ELR (cell line): ENCODE results near the gene MGLL.
A peak's percentile ranks its signal among the peaks of the same experiment; 100 is the strongest.

Experiments
- DNase-seq: peaks from one replicate; pipeline ENCODE4 v3.0.0-alpha.2; 2015; ENCODE audit warnings: low read depth

The MGLL gene

GRCh38 chr3:127774647-127775046, 47.7 kb downstream of the MGLL start:
- DNase-seq, result no peak

GRCh38 chr3:127773752-127774395, 48.4 kb downstream of the MGLL start:
- DNase-seq, result no peak

- DNase-seq, result no peak
Measured at GRCh38 chr3:127772827-127773751, 49.2 kb downstream of the MGLL start.

GRCh38 chr3:127772273-127772672, 50.0 kb downstream of the MGLL start:
- no peak for DNase-seq

DNA sequence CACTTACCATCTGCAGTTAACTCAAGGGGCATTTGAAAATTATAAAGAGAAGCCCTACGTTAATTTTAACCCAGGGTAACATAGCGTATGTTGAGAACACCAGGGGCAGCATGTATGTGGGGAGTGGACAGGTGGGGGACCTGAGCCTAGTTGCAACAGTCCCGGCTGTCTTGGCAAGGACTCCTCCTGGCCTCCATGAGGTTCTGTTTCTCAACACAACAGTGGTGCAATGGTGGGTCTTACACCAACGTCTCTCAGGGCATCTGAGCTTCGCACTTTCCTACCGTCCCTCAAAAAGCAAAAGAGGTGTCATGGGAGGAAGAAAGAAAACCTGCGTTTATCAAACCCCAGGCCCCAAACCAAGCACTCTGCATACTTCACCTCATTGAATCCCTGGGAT, 50.6 kb downstream of the MGLL start:
- DNase-seq, result no peak

GRCh38 chr3:127770671-127771355, 51.5 kb downstream of the MGLL start:
- DNase-seq, result peak; percentile 37

- DNase-seq, result no peak
Measured at GRCh38 chr3:127769284-127770081, 52.8 kb downstream of the MGLL start.

DNA sequence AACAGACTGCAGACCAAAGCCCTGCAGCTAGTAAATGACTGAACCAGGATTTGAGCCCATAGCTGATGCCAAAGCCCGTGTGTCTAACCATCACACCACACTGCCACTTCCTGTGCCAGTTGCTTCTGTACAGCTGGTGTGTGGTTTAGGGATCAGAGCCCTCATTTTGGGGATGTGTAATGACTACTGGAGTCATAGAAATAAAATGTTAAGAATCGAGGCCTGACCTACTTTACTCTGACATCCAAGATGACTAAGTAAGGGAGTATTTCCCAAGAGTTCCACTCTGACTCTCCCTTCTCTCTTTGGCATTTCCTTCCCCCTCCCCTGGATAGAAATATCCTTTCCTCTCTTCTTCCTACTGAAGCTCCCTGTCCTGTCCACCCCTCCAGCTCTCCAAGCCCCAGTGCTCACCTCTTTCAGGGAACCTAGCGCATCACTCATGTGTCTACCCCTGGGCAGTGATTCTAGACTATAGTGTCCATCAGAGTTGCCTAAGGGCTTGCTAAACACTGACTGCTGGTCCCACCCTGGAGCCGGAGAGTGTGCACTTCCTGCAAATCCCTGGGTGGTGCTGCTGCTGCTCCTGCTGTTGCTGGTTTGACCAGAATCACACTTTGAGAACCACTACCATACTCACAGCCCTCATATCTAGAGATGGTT, 53.8 kb downstream of the MGLL start:
- peak; percentile 99 for DNase-seq

- DNase-seq, result no peak
Measured at GRCh38 chr3:127767126-127767525, 55.2 kb downstream of the MGLL start.

- DNase-seq, result no peak
Measured at GRCh38 chr3:127765735-127766134, 56.6 kb downstream of the MGLL start.

GRCh38 chr3:127764841-127765362, 57.4 kb downstream of the MGLL start:
- peak; percentile 82 for DNase-seq

DNA sequence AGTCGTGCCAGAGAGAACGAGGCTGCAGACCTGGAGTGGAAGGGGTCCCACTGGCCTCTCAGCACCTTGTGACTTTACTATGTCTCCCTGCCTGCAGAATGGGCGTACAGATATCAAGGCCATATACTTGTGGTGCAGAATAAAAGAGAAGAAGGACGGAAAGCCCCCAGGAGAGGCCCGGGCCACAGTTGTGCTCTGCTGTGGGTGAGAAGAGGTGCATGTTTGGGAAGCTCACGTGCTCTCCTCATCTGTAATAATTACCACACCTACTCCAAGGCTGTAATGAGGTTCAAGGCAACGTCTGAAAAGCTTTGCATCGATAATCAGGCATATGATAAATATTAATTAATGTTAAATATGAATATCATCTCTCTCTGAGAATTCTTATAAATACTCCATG, 58.0 kb downstream of the MGLL start:
- no peak for DNase-seq

DNA sequence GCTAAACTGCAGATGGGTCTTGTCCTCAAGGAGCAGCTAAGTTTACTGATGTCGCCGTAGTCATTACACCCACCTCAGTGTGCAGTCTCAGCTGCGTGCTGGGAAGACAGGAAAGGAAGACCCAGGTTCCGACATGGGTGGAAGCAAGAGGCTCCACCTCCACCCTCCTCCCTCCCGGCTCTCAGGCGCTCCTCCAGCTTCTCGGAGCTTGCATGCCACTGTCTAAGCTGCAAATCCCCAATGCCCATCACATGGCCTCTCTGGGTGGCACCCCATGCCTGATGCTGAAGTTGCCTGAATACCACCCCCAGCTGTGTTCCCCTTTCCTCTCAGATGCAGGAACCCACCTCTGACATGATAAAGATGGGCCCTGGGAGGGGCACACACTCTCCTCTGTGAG, 58.5 kb downstream of the MGLL start:
- no peak for DNase-seq

DNA sequence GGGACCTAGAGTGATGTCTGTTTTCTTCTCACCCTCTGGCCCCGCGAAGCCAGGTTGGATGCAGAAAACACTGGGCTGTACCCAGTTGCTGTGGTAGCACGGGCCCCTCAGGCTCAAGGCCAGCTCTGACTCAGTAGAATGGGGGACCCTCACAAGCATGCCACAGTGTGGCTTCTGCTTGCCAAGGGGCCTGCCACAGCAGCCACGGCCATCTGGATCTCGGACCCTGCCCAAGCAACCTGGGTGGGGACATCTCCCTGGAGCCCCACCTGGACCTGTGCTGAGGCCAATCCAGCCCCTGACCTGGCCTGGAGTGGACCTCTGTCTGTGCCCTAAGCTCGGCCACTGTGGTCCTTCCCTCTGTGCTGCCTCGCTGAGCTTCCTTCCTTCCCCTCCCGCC, 59.0 kb downstream of the MGLL start:
- DNase-seq, result no peak

- no peak for DNase-seq
Measured at GRCh38 chr3:127762787-127763105, 59.6 kb downstream of the MGLL start.

GRCh38 chr3:127762077-127762786, 60.1 kb downstream of the MGLL start:
- DNase-seq, result no peak

DNA sequence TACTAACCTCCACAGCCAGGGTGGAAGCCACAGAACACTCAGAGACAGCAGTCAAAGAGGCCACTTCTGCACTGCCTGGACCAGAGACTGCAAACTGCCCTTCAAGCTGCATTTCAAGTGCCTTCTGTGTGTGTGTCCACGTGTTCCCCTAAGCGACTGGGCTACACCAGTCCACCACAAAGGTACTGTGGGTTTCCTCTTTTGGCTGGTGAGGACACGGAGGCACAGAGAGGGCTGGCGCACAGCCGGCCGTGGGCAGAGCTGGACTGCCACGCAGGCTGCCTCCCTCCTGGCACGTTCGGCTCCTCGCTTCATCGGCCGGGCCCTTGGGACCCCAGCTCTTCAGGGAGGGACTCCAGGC, 60.9 kb downstream of the MGLL start:
- no peak for DNase-seq

- DNase-seq, result no peak
Measured at GRCh38 chr3:127760791-127761440, 61.4 kb downstream of the MGLL start.

DNA sequence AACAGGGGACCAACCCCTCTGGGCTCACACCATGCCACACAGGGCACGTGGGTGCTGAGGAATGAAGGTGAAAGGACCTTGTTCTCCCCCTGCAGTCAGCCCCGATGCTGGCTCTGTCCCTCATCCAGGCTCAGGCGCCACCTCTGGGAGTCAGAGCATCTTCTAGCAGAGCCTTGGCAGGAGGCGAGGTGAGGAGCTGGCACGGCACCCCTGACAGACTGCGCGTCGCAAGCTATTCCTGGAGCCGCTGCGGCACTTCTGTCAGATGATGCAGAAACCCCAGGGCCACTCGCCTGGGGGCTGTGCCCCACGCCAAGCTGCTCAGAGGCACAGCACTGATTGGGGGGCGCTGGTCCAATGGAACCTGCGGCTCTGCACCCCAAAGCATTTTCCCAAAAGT, 62.0 kb downstream of the MGLL start:
- DNase-seq, result no peak

DNA sequence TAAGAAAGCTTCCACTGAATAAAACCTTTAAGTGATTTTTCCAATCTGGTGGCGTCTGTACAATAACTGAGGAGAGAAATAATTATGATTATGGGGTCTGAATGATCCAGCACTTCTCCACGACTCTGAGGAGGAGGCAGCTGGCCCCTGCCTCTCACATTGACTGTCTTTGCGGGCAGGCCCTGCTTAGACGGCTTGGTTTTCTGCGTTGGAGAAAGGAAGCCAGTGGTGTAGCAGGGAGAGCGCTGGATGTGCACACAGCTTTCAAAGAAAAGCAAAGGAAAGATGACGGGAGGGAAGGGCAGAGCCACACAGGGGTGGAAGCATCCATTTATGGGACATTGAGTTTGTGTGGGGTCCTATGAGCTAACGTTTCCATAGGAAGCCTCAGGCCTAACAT, 62.5 kb downstream of the MGLL start:
- no peak for DNase-seq
